OCI-LY3 (cell line): ENCODE results near the gene TBL1XR1.

Experiments used
- H2AFZ ChIP-seq: fragments of 200-600, 300-600 bp; shearing (Covaris generic); 2 replicates; pipeline ENCODE4 v1.6.0; 2014; ENCODE audit warnings: antibody characterized with exemption, low read depth, low read length
- H3K27ac ChIP-seq: fragments of 200-600, 300-600 bp; sonication (generic); 2 replicates; pipeline ENCODE4 v1.5.1; 2014; ENCODE audit warnings: mild to moderate bottlenecking, low read length, moderate library complexity, mixed read lengths
- H3K27me3 ChIP-seq: fragments of 200-600, 300-600 bp; sonication (generic); 2 replicates; pipeline ENCODE4 v1.6.1; 2014; ENCODE audit warnings: low read depth, low read length, mixed read lengths
- H3K36me3 ChIP-seq: fragments of 200-600, 300-600 bp; sonication (generic); replicated peaks from 2 replicates; pipeline ENCODE3; 2014; ENCODE audit warnings: low read depth, low read length, mixed read lengths
- H3K4me1 ChIP-seq: fragments of 300-600, 200-600 bp; sonication (generic); 2 replicates; pipeline ENCODE4 v1.6.1; 2014; ENCODE audit warnings: low read length, mixed read lengths
- H3K4me2 ChIP-seq: fragments of 200-600, 300-600 bp; sonication (generic); 2 replicates; pipeline ENCODE4 v1.6.1; 2014; ENCODE audit warnings: low read length, mixed read lengths
- H3K4me3 ChIP-seq: fragments of 300-600, 200-600 bp; sonication (generic); 2 replicates; pipeline ENCODE4 v1.5.1; 2014; ENCODE audit warnings: antibody characterized with exemption, mild to moderate bottlenecking, low read length, moderate library complexity
- H3K79me2 ChIP-seq: fragments of 300-600, 200-600 bp; shearing (Covaris generic); 2 replicates; pipeline ENCODE4 v1.6.1; 2014; ENCODE audit warnings: mild to moderate bottlenecking, low read length, mixed read lengths
- H3K9ac ChIP-seq: fragments of 300-600, 200-600 bp; shearing (Covaris generic); 2 replicates; pipeline ENCODE4 v1.6.0; 2014; ENCODE audit warnings: mild to moderate bottlenecking, low read length, moderate library complexity
- H3K9me3 ChIP-seq: fragments of 200-600, 300-600 bp; shearing (Covaris generic); 2 replicates; pipeline ENCODE4 v1.6.1; 2014; ENCODE audit warnings: low read length, mixed read lengths; ENCODE audit not compliant: insufficient read depth
- H4K20me1 ChIP-seq: fragments of 200-600, 300-600 bp; sonication (generic); 2 replicates; pipeline ENCODE4 v1.6.1; 2016; ENCODE audit warnings: low read length, mixed read lengths; ENCODE audit not compliant: insufficient read depth
- CTCF ChIP-seq: fragments of 200-600, 300-600 bp; sonication (generic); IDR thresholded peaks from 2 replicates; pipeline ENCODE4 v1.5.1; 2014; ENCODE audit warnings: antibody characterized with exemption, low read length, low read depth
- EZH2phosphoT487 ChIP-seq: fragments of 200-600 bp; shearing (Covaris generic); IDR thresholded peaks from 2 replicates; pipeline ENCODE4 v1.6.1; 2018; ENCODE audit warnings: antibody characterized with exemption, mixed run types, low read depth

The TBL1XR1 gene

GRCh38 chr3:177136741-177137140, 60.5 kb downstream of the TBL1XR1 start:
- no peak overlapping the region for H2AFZ ChIP-seq
- H4K20me1 ChIP-seq, result peaks cover 97% of the 10 kb centered on the region

GRCh38 chr3:177135841-177136492, 61.3 kb downstream of the TBL1XR1 start:
- Histone ChIP-seq H3K36me3 (peaks cover 46% of the 10 kb centered on the region), H3K79me2 (peaks cover 99% of the 10 kb centered on the region), H3K4me1 (no peaks in the 10 kb centered on the region), H3K9me3 (no peaks in the 10 kb centered on the region), H2AFZ (no peak overlapping the region), H3K4me2 (no peak overlapping the region), H3K9ac (no peak overlapping the region), H3K27ac (no peak overlapping the region), H3K27me3 (no peaks in the 10 kb centered on the region), H3K4me3 (no peak overlapping the region), H4K20me1 (peaks cover 97% of the 10 kb centered on the region)
- TF ChIP-seq CTCF, result no peak
- no peak for TF ChIP-seq EZH2phosphoT487

More at GRCh38 chr3:177136741-177137140, 60.5 kb downstream of the TBL1XR1 start:
- no peak overlapping the region for H3K4me2 ChIP-seq
- H3K9ac ChIP-seq, result no peak overlapping the region
- H3K27ac ChIP-seq, result no peak overlapping the region
- no peaks in the 10 kb centered on the region for H3K27me3 ChIP-seq
- peaks cover 99% of the 10 kb centered on the region for H3K79me2 ChIP-seq
- no peak for TF ChIP-seq CTCF
- no peak for TF ChIP-seq EZH2phosphoT487
- H3K9me3 ChIP-seq, result no peaks in the 10 kb centered on the region
- H3K4me3 ChIP-seq, result no peak overlapping the region
- H3K4me1 ChIP-seq, result no peaks in the 10 kb centered on the region
- H3K36me3 ChIP-seq, result peaks cover 46% of the 10 kb centered on the region

GRCh38 chr3:177134816-177135210, 62.5 kb downstream of the TBL1XR1 start:
- Histone ChIP-seq H3K36me3 (peaks cover 46% of the 10 kb centered on the region), H4K20me1 (peaks cover 95% of the 10 kb centered on the region), H3K4me1 (no peaks in the 10 kb centered on the region), H3K27ac (no peak overlapping the region), H3K9me3 (no peaks in the 10 kb centered on the region), H3K79me2 (peaks cover 99% of the 10 kb centered on the region), H3K4me2 (no peak overlapping the region), H2AFZ (no peak overlapping the region), H3K27me3 (no peaks in the 10 kb centered on the region), H3K9ac (no peak overlapping the region), H3K4me3 (no peak overlapping the region)
- no peak for TF ChIP-seq CTCF
- no peak for TF ChIP-seq EZH2phosphoT487

- H2AFZ ChIP-seq, result no peak overlapping the region
- no peak overlapping the region for H3K4me2 ChIP-seq
- no peak overlapping the region for H3K4me3 ChIP-seq
- peaks cover 49% of the 10 kb centered on the region for H3K36me3 ChIP-seq
- H3K27ac ChIP-seq, result no peak overlapping the region
- H3K9me3 ChIP-seq, result no peaks in the 10 kb centered on the region
- H3K79me2 ChIP-seq, result peaks cover 99% of the 10 kb centered on the region
- H3K4me1 ChIP-seq, result no peaks in the 10 kb centered on the region
- H4K20me1 ChIP-seq, result peaks cover 95% of the 10 kb centered on the region
- no peak for TF ChIP-seq EZH2phosphoT487
- no peak for TF ChIP-seq CTCF
- no peaks in the 10 kb centered on the region for H3K27me3 ChIP-seq
- no peak overlapping the region for H3K9ac ChIP-seq
These were observed 63.1 kb downstream of the TBL1XR1 start for GRCh38 chr3:177133860-177134815.
